Mucosa of stomach (tissue), 1 donor: ENCODE results near the gene TNFSF13.

ENCODE experiments used
- H3K27me3 ChIP-seq: one replicate; pipeline ENCODE4 v1.7.0; 2013; ENCODE audit warnings: mild to moderate bottlenecking, low read length; ENCODE audit not compliant: control insufficient read depth, insufficient read depth
- H3K36me3 ChIP-seq: one replicate; pipeline ENCODE4 v1.7.0; 2013; ENCODE audit warnings: low read length; ENCODE audit not compliant: control insufficient read depth, insufficient read depth
- H3K4me1 ChIP-seq: one replicate; pipeline ENCODE4 v1.7.0; 2013; ENCODE audit warnings: mild to moderate bottlenecking, low read length; ENCODE audit not compliant: control insufficient read depth, insufficient read depth
- H3K4me3 ChIP-seq: one replicate; pipeline ENCODE4 v1.7.0; 2013; ENCODE audit warnings: low read length
- H3K9ac ChIP-seq: one replicate; pipeline ENCODE4 v1.7.0; 2013; ENCODE audit warnings: mild to moderate bottlenecking, low read length, moderate library complexity
- H3K9me3 ChIP-seq: one replicate; pipeline ENCODE4 v1.7.0; 2013; ENCODE audit warnings: mild to moderate bottlenecking, low read length, moderate library complexity; ENCODE audit not compliant: control insufficient read depth
- donor health status: Pancreatic carcinoma.

Gene TNFSF13, protein sequence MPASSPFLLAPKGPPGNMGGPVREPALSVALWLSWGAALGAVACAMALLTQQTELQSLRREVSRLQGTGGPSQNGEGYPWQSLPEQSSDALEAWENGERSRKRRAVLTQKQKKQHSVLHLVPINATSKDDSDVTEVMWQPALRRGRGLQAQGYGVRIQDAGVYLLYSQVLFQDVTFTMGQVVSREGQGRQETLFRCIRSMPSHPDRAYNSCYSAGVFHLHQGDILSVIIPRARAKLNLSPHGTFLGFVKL

DNA sequence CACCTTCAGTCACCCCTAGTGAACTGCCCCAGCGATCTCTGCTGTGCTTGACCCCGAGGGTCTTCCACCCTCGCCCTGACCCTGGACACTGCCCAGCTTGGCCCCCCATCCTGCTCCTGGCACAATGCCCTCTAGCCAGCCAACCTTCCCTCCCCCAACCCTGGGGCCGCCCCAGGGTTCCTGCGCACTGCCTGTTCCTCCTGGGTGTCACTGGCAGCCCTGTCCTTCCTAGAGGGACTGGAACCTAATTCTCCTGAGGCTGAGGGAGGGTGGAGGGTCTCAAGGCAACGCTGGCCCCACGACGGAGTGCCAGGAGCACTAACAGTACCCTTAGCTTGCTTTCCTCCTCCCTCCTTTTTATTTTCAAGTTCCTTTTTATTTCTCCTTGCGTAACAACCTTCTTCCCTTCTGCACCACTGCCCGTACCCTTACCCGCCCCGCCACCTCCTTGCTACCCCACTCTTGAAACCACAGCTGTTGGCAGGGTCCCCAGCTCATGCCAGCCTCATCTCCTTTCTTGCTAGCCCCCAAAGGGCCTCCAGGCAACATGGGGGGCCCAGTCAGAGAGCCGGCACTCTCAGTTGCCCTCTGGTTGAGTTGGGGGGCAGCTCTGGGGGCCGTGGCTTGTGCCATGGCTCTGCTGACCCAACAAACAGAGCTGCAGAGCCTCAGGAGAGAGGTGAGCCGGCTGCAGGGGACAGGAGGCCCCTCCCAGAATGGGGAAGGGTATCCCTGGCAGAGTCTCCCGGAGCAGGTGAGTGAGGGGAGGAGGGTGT, at the start of gene TNFSF13:
Gene TNFSF13, plus strand, starts transcription at position 207 of the 776 bp plus-strand sequence. Its CDS starts 290 bp downstream, at position 497.
- Histone ChIP-seq H3K9me3 (no peaks in the 10 kb centered on the region), H3K27me3 (no peaks in the 10 kb centered on the region), H3K4me3 (peak within 1 kb of the TSS; percentile 77), H3K4me1 (peaks cover 62% of the 10 kb centered on the region), H3K9ac (peak within 1 kb of the TSS; percentile 98), H3K36me3 (peaks cover under 1% of the 10 kb centered on the region)

DNA sequence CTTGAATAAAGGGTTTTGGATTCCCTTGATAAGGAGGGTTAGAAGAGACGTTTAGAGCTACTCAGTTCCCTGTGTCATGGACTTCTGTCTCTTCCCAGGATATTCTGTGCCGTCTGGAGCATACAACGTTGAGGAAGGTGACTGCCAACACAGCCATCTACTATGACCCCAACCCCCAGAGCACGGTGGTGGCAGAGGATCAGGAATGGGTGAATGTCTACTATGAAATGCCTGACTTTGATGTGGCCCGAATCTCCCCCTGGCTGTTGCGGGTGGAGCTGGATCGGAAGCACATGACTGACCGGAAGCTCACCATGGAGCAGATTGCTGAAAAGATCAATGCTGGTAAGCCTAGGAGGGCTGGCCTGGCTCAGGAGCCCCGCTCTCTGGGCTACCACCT, 49.7 kb upstream of the TNFSF13 start:
- no peaks in the 10 kb centered on the region for H3K9me3 ChIP-seq
- H3K27me3 ChIP-seq: no peaks in the 10 kb centered on the region
- peaks cover 38% of the 10 kb centered on the region for H3K36me3 ChIP-seq

DNA sequence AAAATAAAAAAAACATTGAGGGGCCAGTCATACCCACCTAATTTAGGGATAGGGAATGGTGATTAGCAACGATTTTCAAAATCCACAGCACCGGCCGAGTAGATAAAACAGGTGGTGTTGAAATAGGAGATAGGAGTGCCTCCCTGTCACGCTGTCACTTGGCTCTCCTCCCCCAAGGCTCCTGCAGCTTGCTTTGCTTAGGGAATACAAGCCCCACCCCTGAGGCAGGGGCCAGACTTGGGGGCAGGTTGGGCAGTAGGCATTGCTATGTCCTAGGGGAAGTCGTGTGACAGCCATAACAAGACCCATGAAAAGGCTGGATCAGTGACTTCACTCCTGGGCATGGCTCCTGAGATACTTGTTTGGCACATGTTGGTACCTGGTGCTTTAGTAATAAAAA, 48.6 kb upstream of the TNFSF13 start:
- Histone ChIP-seq H3K36me3 (peaks cover 41% of the 10 kb centered on the region), H3K4me3 (no peak overlapping the region), H3K27me3 (no peaks in the 10 kb centered on the region), H3K9ac (no peak overlapping the region), H3K9me3 (no peaks in the 10 kb centered on the region), H3K4me1 (peaks cover under 1% of the 10 kb centered on the region)

More for the DNA sequence above, 49.7 kb upstream of the TNFSF13 start:
- no peak overlapping the region for H3K9ac ChIP-seq
- H3K4me3 ChIP-seq: no peak overlapping the region
- no peaks in the 10 kb centered on the region for H3K4me1 ChIP-seq

- Histone ChIP-seq H3K4me3 (no peak overlapping the region), H3K9ac (no peak overlapping the region), H3K9me3 (no peaks in the 10 kb centered on the region), H3K4me1 (peaks cover 9% of the 10 kb centered on the region), H3K36me3 (peaks cover 41% of the 10 kb centered on the region), H3K27me3 (no peaks in the 10 kb centered on the region)
These were observed 47.4 kb upstream of the TNFSF13 start for GRCh38 chr17:7511108-7511507.

DNA sequence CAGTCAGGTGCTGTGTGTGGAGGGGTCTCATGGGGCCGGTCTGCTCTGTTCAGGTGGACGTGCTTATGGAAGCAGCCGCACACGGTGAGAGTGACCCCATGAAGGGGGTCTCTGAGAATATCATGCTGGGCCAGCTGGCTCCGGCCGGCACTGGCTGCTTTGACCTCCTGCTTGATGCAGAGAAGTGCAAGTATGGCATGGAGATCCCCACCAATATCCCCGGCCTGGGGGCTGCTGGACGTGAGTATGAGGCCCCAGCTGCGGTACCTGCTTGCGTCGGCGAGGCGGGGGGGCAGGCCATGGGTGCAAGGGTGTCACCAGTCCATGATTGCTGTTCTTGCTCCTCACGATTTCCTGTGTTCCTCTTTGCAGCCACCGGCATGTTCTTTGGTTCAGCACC, 46.4 kb upstream of the TNFSF13 start:
- no peaks in the 10 kb centered on the region for H3K27me3 ChIP-seq
- H3K9ac ChIP-seq: no peak overlapping the region
- peaks cover 41% of the 10 kb centered on the region for H3K36me3 ChIP-seq
- no peaks in the 10 kb centered on the region for H3K9me3 ChIP-seq
- H3K4me1 ChIP-seq: peaks cover 14% of the 10 kb centered on the region
- no peak overlapping the region for H3K4me3 ChIP-seq

DNA sequence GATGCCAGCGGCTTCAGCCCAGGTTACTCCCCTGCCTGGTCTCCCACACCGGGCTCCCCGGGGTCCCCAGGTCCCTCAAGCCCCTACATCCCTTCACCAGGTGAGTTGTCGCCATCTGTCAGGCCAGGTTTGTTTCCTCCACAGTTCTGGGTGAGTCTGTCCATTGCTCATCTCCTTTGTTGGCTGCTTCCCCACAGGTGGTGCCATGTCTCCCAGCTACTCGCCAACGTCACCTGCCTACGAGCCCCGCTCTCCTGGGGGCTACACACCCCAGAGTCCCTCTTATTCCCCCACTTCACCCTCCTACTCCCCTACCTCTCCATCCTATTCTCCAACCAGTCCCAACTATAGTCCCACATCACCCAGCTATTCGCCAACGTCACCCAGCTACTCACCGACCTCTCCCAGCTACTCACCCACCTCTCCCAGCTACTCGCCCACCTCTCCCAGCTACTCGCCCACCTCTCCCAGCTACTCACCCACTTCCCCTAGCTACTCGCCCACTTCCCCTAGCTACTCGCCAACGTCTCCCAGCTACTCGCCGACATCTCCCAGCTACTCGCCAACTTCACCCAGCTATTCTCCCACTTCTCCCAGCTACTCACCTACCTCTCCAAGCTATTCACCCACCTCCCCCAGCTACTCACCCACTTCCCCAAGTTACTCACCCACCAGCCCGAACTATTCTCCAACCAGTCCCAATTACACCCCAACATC, 45.6 kb upstream of the TNFSF13 start:
- Histone ChIP-seq H3K9me3 (no peaks in the 10 kb centered on the region), H3K4me3 (no peak overlapping the region), H3K36me3 (peaks cover 40% of the 10 kb centered on the region), H3K4me1 (peaks cover 14% of the 10 kb centered on the region), H3K9ac (no peak overlapping the region), H3K27me3 (no peaks in the 10 kb centered on the region)

- Histone ChIP-seq H3K9me3 (no peaks in the 10 kb centered on the region), H3K36me3 (peaks cover 31% of the 10 kb centered on the region), H3K27me3 (no peaks in the 10 kb centered on the region), H3K9ac (no peak overlapping the region), H3K4me3 (no peak overlapping the region), H3K4me1 (peaks cover 14% of the 10 kb centered on the region)
These were observed 44.6 kb upstream of the TNFSF13 start for GRCh38 chr17:7513850-7514419.

GRCh38 chr17:7515911-7516610, 42.5 kb upstream of the TNFSF13 start:
- H3K27me3 ChIP-seq: no peaks in the 10 kb centered on the region
- H3K36me3 ChIP-seq: peaks cover 26% of the 10 kb centered on the region
- H3K9ac ChIP-seq: peak overlapping the region; percentile 45
- H3K4me3 ChIP-seq: no peak overlapping the region
- peaks cover 14% of the 10 kb centered on the region for H3K4me1 ChIP-seq
- no peaks in the 10 kb centered on the region for H3K9me3 ChIP-seq

DNA sequence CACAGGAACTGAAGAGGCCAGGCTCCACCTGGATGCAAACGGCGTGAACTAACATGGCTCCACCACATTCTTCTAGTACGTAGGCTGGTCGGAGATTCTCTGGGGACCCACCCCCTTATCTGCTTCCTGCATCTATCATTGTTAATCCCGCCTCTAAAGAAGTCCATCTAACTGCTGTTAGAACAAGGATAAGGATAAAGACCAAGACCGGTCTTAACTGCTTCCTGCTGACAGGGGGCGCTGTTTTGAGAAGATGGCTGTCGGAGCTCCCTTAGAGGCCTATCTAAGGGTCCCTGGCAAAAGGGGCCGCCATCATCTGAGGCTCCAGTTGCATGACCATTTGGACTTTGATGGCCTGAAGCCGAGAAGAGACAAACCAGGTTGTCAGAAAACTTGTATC, 35.5 kb upstream of the TNFSF13 start:
- no peaks in the 10 kb centered on the region for H3K4me1 ChIP-seq
- no peaks in the 10 kb centered on the region for H3K27me3 ChIP-seq
- H3K9me3 ChIP-seq: no peaks in the 10 kb centered on the region
- no peak overlapping the region for H3K9ac ChIP-seq
- H3K4me3 ChIP-seq: no peak overlapping the region
- no peaks in the 10 kb centered on the region for H3K36me3 ChIP-seq

DNA sequence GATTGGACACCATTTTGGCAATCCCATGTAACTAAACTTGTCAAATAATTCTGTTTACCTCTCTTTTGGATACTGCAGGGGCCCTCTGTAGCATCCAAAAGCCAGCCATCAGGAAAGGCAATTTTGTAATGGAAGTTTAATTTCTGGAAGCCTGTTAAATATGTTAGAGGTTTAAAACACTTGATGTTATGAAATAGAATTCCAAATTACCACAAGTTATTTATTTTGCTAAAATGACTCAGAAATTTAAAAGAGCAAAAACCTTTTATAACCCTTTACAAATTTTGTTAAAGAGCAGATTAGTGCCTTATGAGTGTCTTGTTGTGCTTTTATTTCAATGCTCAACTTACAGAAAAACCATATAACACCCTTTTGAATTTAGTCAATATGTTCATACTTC, 29.7 kb upstream of the TNFSF13 start:
- Histone ChIP-seq H3K9ac (no peak overlapping the region), H3K36me3 (no peaks in the 10 kb centered on the region), H3K4me3 (no peak overlapping the region), H3K4me1 (no peaks in the 10 kb centered on the region), H3K27me3 (no peaks in the 10 kb centered on the region), H3K9me3 (no peaks in the 10 kb centered on the region)

- Histone ChIP-seq H3K36me3 (no peaks in the 10 kb centered on the region), H3K27me3 (no peaks in the 10 kb centered on the region), H3K4me3 (no peak overlapping the region)
These were observed 28.3 kb upstream of the TNFSF13 start for GRCh38 chr17:7530023-7530900.

More at GRCh38 chr17:7530023-7530900, 28.3 kb upstream of the TNFSF13 start:
- Histone ChIP-seq H3K9me3 (no peaks in the 10 kb centered on the region), H3K4me1 (no peaks in the 10 kb centered on the region), H3K9ac (no peak overlapping the region)
